GM19351 (cell line): ENCODE results near the gene NFE2L1.
"Not testable (repeated sequence)": the region's sequence is repeated elsewhere in the genome, so short reads cannot be mapped to it uniquely, and the experiment has no call there.

Experiments used
- ATAC-seq: cut with Tn5 transposase; IDR thresholded peaks from one replicate; pipeline ENCODE4 v1.9.1; 2021; ENCODE audit warnings: mild to moderate bottlenecking, moderate library complexity; ENCODE audit not compliant: unreplicated experiment

The NFE2L1 gene

DNA sequence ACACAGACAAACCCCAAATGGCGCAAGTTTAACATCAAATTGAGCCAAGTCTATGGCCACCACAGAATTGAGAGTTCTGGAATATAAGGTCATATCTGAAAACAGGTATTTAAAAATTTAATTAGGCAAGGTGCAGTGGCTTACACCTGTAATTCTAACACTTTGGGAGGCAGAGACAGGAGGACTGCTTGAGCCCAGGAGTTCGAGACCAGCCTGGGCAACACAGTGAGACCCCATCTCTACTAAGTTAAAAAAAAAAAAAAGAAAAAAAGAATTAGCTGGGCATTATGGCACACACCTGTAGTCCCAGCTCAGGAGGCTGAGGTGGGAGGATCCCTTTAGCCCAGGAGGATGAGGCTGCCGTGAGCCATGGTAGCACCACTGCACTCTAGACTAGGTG is 19.1 kb downstream of the NFE2L1 start:
- no peak for ATAC-seq

DNA sequence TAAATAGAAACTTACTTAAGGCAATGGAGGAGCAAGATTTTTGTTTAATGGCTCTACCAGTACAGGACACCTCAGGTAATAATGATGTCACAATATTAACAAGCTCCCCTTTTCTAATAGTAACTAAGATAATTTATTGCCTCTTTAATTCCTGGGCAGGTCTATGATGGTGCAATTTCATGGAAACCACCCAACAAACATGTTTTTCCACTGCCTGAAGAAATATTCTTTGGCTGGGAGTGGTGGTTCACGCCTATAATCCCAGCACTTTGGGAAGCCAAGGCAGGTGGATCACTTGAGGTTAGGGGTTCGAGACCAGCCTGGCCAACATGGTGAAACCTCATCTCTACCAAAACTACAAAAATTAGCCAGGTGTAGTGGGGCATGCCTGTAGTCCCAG is 19.6 kb downstream of the NFE2L1 start:
- ATAC-seq: not testable (repeated sequence)

GRCh38 chr17:48068491-48068961 is 20.4 kb downstream of the NFE2L1 start:
- no peak for ATAC-seq

GRCh38 chr17:48070195-48070594 is 22.0 kb downstream of the NFE2L1 start:
- no peak for ATAC-seq

DNA sequence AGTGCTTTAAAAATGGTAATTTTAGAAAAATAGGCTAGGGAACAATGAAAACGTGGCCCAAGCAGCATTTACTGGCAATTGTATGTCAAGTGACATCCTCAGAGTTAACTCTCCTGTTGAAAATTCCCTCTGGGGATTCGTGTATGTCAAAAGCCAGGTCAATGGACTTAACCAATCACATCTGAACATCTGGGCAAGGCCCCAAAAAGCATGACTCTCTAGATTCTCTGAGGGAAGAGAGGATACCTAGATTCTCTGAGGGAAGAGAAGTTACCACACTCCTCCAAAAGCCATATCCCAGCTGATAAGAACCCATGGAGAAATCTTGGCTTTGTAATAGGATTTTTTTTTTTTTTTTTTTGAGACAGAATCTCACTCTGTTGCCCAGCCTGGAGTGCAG is 23.5 kb downstream of the NFE2L1 start:
- ATAC-seq: no peak

DNA sequence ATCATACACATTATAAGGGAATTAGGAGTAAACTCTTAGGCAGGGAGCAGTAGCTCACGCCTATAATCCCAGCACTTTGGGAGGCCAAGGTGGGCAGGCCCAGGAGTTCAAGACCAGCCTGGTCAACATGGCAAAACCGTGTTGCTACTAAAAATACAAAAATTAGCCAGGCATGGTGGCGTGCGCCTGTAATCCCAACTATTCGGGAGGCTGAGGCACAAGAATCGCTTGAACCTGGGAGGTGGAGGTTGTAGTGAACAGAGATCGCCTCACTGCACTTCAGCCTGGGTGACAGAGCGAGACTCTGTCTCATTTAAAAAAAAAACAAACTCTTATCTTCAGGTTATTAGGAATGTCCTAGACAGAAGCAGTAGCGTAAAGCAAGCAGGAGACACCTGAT is 24.7 kb downstream of the NFE2L1 start:
- not testable (repeated sequence) for ATAC-seq

DNA sequence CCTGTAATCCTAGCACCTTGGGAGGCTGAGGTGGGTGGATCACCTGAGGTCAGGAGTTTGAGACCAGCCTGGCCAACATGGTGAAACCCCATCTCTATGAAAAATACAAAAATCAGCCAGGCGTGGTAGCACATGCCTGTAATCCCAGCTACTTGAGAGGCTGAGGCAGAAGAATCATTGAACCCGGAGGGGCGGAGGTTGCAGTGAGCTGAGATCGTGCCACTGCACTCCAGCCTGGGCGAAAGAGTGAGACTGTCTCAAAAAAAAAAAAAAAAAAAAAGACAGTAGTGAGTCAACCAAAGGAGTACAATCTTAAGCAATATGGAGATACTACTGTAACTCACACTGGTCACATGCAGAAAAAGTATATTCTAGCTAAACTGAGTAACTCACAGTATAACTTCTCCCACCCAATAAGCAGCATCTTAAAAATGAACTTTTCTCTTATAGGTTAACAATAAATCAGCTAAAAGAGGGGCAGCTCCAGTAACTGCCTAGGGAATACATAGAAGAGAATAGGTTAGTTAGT is 25.5 kb downstream of the NFE2L1 start:
- ATAC-seq: not testable (repeated sequence)

DNA sequence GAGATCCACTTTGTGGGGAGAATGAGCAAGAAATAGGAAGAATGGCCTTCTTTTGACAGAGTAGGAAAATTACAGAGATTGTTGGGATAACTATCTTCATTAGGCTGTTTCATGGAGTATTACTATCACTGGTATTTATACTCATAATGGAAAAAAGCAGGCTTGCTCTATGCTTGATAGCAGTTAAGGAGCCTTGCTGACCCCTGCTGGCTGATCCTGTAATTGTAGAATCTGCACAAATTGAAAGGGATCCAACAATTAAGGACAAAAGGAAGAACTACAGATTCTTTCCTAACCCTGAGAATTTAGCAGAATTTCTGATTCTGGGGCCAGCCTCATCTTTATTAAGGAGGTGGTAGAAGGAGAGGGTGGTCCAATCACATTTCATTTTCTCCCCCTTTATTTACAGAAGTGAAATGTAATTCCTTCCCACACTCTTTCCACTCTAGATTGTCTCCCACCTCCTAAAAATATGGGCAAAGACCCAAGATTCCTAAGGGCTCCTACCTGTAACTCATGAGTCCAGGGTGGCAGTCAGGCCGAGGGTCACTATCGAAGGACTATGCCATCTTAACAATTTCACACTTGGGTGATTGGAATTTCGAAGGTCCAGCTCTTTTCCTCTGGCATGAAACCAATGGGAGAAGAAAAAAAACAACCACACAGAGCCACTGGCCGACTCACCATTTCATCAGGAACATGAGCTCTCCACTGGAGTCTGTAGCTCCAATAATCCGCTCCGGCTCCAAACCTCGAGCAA is 26.3 kb downstream of the NFE2L1 start:
- ATAC-seq: no peak

DNA sequence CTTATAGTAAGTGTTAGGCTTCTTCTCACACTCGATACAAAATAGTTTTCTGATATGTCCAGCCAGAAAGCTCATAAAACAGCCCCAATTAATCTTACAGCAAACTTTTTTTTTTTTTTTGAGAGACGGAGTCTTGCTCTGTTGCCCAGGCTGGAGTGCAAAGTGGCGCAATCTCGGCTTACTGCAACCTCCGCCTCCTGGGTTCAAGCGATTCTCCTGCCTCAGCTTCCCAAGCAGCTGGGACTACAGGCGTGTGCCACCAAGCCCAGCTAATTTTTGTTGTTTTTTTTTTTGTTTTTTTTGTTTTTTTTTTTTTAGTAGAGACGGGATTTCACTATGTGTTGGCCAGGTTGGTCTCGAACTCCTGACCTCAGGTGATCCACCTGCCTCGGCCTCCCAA is 29.0 kb downstream of the NFE2L1 start:
- ATAC-seq: not testable (repeated sequence)

DNA sequence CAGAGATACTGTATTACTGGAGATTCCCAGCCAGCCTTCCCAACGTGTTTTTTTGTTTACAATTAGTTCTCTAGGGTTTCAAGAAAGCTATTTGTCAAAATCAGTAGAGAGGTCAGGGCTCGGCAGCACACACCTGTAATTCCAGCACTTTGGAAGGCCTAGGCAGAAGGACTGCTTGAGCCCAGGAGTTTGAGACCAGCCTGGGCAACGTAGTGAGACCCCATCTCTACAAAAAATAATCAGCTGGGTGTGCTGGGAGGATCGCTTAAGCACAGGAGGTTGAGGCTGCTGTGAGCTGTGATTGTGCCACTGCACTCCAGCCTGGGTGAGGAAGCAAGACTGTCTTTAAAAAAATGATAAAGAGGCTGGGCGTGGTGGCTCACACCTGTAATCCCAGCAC is 33.7 kb downstream of the NFE2L1 start:
- no peak for ATAC-seq

DNA sequence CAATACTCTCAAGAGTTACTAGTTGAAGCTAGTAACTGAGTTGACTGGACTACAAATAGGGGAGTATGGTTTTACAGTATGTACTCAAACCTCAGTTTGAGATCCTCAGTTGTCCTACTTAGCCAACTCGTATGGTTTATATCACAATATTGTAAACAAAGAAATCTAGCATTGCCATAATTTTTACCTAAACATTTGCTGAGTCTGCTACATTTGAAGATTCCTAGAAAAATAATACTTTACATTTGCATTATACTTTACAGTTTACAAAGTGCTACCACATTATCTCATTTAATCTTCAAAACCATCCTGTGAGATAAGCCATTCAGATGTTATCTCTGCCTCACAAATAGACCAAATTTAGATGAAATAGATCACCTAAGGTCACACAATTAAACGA is 36.8 kb downstream of the NFE2L1 start:
- no peak for ATAC-seq

- no peak for ATAC-seq
Observed at GRCh38 chr17:48093341-48094045, 45.3 kb downstream of the NFE2L1 start.

DNA sequence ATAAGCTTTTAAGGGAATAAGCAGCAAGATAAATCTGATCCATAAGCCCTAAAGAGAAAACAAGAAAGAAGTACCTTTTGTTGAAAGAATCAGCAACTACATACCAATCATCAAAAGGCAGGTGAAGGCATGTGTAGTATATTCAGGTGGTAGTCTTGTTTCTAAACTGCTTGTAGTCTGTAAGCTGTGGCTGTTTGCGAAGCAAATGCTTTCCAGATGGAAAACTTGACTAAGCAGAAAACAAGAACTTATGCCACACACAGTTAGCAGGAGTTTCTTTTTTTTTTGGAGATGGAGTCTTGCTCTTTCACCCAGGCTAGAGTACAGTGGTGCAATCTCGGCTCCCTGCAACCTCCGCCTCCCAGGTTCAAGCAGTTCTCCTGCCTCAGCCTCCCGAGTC is 47.5 kb downstream of the NFE2L1 start:
- ATAC-seq: no peak

DNA sequence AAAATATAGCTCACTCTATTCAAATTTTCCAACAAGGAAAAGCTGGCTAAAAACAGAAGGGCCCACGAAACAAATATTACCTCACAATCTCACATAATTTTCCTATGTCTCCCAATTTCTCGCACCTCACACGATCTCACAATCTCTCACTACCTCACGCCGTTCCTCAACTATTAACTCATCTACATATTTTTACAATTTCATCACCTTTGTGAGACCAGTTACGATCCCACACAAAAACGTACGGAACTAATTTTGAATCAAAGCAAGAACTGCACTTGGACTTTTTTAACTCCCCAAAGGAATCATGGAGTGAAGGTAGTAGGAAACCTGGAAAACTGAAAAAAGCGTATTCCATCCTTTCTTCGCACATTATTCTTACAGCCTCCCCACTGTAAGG is 52.0 kb downstream of the NFE2L1 start:
- ATAC-seq: no peak

- ATAC-seq: no peak
Observed at GRCh38 chr17:48100591-48101011, 52.4 kb downstream of the NFE2L1 start.

GRCh38 chr17:48101012-48101720 is 53.0 kb downstream of the NFE2L1 start, which contains the start of gene CBX1:
CBX1 (minus strand) TSS chr17:48101478; CDS start chr17:48077004, 24,474 bp downstream.
- ATAC-seq: peak; percentile 87

- ATAC-seq: no peak
Observed at GRCh38 chr17:48102043-48102750, 54.0 kb downstream of the NFE2L1 start.

DNA sequence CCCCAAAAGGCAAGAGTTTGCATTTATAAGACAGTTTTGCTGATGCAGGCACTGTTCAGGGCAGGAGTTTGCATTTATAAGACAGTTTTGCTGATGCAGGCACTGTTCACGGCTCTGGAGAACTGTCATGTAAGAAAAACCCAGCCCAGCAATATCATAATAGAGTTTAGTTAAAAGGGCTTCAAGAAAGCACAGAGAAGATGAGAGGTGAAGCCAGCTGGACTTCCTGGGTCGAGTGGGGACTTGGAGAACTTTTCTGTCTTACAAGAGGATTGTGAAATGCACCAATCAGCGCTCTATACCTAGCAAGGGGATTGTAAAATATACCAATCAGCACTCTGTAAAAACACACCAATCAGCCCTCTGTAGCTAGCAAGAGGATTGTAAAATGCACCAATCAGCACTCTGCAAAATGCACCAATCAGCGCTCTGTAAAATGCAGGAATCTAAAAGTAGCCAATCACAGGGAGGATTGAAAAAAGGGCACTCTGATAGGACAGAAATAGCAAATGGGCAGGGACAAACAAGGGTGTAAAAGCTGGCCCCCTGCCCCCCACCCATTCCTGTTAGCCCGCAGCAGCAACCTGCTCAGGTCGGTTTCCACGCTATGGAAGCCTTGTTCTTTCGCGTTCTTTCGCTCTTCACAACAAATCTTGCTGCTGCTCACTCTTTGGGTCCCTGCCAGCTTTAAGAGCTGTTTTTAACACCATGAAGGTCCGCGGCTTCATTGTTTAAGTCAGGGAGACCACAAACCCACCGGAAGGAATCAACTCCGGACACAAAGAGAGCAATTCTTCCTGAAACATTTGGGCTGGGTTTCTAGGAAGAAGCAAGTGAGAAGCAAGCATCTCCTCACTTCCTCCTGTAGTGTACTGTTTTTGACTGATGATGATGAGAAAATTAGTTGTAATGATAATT is 54.9 kb downstream of the NFE2L1 start:
- ATAC-seq: no peak

DNA sequence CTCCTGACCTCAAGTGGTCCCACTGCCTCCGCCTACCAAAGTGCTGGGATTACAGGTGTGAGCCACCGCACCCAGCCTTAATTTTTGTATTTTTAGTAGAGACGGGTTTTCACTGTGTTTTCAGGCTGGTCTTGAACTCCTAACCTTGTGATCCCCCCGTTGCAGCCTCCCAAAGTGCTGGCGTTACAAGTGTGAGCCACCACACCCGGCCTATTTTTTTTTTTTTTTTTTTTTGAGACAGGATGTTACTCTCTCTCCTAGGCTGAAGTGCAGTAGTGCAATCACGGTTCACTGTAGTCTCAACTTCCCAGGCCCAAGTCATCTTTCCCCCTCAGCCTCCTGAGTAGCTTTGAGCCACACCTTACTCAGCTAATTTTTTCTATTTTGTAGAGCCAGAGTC is 56.3 kb downstream of the NFE2L1 start:
- ATAC-seq: no peak

DNA sequence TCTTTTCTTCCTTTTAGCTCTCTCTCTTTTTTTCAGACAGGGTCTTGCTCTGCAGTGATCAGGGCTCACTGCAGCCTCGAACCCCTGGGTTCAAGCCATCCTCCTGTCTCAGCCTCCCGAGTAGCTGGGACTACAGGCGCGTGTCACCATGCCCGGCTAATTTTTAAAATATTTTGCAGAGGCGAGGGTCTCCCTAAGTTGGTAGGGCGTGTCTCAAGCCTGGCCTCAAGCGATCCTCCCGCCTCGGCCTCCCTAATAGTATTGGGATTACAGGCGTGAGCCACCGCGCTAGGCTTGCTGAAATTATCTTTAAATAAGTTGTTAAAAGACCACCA is 58.6 kb downstream of the NFE2L1 start:
- ATAC-seq: no peak
